ENCODE results near the gene AGMO. TPM values are rescaled to one million over a fixed set of nuclear protein-coding genes. Genes with fewer than 3 reads are reported as not detected.

AGMO gene
- total RNA-seq, 4 donors from 2014 or later: 0.11 to 0.55 TPM; not detected in 2

DNA sequence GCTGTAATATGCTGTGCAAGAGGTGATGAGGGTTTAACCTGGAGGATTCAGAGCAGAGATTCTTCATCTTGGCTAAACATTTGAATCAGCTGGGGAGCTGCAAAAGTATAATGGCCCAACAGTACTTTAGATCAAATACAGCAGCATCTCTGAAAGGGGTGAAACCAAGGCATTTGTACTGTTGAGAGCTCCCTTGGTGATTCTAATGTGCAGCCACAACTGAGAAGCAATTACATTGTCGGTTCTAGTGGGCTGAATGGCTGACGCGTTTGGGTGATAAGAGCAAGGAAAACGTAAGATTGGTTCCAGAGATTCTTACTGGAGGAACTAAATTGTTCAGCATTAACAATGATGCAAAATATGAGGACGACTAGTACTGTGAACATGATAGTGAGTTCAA, 269.7 kb downstream of the AGMO start:
- Histone ChIP-seq H3K4me3 (no peak overlapping the region), H3K27ac (no peak overlapping the region), H3K9me3 (no peaks in the 10 kb centered on the region), H3K27me3 (no peaks in the 10 kb centered on the region), H3K36me3 (no peaks in the 10 kb centered on the region), H3K4me1 (no peaks in the 10 kb centered on the region)
- DNase-seq: no peak
- ATAC-seq: no peak
- intact Hi-C loops (cut with DNase I; ENCODE audit: low total_unique reads) (no loop called here), in situ Hi-C loops (cut with MboI; ENCODE audit: low sequenced_read_pairs in 4 of 4) (no loop called here)
- no peak for TF ChIP-seq POLR2A (IDR thresholded peaks at IDR 0.05)
- TF ChIP-seq, protein P1, sequence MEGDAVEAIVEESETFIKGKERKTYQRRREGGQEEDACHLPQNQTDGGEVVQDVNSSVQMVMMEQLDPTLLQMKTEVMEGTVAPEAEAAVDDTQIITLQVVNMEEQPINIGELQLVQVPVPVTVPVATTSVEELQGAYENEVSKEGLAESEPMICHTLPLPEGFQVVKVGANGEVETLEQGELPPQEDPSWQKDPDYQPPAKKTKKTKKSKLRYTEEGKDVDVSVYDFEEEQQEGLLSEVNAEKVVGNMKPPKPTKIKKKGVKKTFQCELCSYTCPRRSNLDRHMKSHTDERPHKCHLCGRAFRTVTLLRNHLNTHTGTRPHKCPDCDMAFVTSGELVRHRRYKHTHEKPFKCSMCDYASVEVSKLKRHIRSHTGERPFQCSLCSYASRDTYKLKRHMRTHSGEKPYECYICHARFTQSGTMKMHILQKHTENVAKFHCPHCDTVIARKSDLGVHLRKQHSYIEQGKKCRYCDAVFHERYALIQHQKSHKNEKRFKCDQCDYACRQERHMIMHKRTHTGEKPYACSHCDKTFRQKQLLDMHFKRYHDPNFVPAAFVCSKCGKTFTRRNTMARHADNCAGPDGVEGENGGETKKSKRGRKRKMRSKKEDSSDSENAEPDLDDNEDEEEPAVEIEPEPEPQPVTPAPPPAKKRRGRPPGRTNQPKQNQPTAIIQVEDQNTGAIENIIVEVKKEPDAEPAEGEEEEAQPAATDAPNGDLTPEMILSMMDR (IDR thresholded peaks at IDR 0.05 in 4 of 5, conservative IDR thresholded peaks at IDR 0.05 in 1 of 5): no peak

DNA sequence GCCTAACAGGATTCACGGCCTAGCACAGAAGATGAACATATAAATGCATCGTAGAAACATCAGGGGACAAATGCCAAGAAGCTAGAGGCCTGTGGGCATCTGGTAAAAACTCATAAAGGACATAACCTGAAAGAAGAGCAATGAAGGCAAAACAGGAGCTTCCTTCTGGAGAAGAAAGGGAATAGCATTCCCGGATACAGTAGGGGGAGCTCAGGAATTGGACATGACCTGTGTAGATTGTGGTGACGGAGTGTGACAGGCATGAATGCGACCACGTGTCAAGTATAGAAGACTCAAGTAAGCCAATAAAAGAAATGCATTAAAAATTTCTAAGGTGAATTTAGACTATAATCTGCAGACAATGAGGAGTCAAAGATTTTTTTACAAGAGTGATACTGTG, 270.1 kb downstream of the AGMO start:
- DNase-seq (no peak), ATAC-seq (no peak)
- no peak overlapping the region for H3K4me3 ChIP-seq
- in situ Hi-C loops (cut with MboI; ENCODE audit: low sequenced_read_pairs in 4 of 4) (no loop called here), intact Hi-C loops (cut with DNase I; ENCODE audit: low total_unique reads) (no loop called here)
- no peaks in the 10 kb centered on the region for H3K36me3 ChIP-seq
- TF ChIP-seq, protein P1 (IDR thresholded peaks at IDR 0.05 in 4 of 5, conservative IDR thresholded peaks at IDR 0.05 in 1 of 5): no peak
- no peak for TF ChIP-seq POLR2A (IDR thresholded peaks at IDR 0.05)
- H3K27me3 ChIP-seq: no peaks in the 10 kb centered on the region
- H3K27ac ChIP-seq: no peak overlapping the region
- H3K9me3 ChIP-seq: no peaks in the 10 kb centered on the region
- no peaks in the 10 kb centered on the region for H3K4me1 ChIP-seq

DNA sequence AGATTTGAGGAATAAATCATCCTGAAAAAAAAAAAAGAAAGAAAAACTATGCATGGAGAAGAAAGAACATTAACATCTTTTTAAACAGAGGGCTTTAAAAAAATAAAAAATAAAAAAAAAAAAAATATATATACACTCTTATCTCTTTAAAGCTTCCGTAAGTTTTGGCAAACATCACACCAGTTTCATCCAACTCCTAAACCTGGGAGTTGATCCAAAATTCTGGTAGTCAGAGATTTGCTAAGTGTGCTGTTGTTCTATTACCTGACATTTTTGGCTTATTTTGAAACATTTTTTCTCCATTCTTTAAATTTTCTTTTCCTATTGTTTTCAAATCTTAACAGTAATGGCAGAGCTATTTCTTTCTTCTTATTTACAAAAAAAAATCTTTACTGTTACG, 273.1 kb downstream of the AGMO start:
- H3K27me3 ChIP-seq: no peaks in the 10 kb centered on the region
- in situ Hi-C loops (cut with MboI; ENCODE audit: low sequenced_read_pairs in 4 of 4) (no loop called here), intact Hi-C loops (cut with DNase I; ENCODE audit: low total_unique reads) (no loop called here)
- no peak overlapping the region for H3K27ac ChIP-seq
- no peaks in the 10 kb centered on the region for H3K4me1 ChIP-seq
- no peak for DNase-seq
- ATAC-seq: no peak
- H3K9me3 ChIP-seq: no peaks in the 10 kb centered on the region
- no peaks in the 10 kb centered on the region for H3K36me3 ChIP-seq
- TF ChIP-seq POLR2A (IDR thresholded peaks at IDR 0.05): no peak
- TF ChIP-seq, protein P1 (IDR thresholded peaks at IDR 0.05 in 4 of 5, conservative IDR thresholded peaks at IDR 0.05 in 1 of 5): no peak
- H3K4me3 ChIP-seq: no peak overlapping the region

DNA sequence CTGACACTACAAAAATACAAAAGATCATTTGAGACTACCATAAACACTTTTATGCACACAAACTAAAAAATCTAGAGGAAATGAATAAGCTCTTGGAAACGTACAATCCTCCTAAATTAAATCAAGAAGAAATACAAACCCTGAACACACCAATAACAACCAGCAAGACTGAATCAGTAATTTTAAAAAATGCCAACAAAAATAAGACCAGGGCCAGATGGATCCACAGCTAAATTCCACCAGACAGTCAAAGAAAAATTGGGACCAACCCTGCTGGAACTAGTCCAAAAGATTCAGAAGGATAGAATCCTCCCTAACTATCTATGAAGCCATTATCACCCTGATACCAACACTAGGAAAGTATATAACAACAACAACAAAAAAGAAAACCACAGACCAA, 277.4 kb downstream of the AGMO start:
- in situ Hi-C loops (cut with MboI; ENCODE audit: low sequenced_read_pairs in 4 of 4): no loop called here
- Histone ChIP-seq H3K4me1 (no peaks in the 10 kb centered on the region), H3K4me3 (no peak overlapping the region), H3K27me3 (no peaks in the 10 kb centered on the region), H3K27ac (no peak overlapping the region), H3K36me3 (no peaks in the 10 kb centered on the region), H3K9me3 (no peaks in the 10 kb centered on the region)
- ATAC-seq (no peak), DNase-seq (no peak)
- TF ChIP-seq, protein P1 (IDR thresholded peaks at IDR 0.05 in 4 of 5, conservative IDR thresholded peaks at IDR 0.05 in 1 of 5): no peak
- no peak for TF ChIP-seq POLR2A (IDR thresholded peaks at IDR 0.05)
- intact Hi-C loops (cut with DNase I; ENCODE audit: low total_unique reads): no loop called here

DNA sequence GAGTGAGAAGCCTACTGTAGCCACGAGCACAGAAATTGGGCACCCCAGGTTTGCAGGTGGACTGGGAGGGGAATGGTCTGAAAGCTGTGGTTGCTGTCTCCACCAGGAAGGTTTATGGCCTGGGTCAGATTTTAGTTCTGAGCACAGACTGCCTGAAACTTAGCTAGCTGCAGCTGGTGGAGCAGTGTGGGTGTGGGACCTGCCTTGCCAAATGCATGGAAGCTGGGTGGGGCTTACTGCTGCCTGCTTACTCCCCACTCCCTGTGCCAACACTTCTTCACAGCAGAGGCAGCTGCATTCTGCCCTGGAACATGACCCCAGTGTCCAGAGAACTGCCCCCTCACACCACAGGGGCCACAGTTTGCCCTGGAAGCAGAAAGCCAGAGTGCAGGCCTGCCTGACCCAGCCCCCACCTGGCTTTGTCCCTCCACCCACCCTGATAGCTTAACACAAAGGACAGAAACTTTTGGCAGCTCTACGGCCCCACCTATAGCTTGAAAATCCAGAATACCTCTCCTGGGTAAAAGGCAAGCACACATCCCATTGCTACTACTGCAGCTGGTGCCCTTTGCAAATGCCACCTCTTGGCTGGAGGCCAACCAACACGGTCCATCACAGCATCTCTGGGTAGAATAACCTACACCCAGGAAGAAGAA, 281.6 kb downstream of the AGMO start:
- in situ Hi-C loops (cut with MboI; ENCODE audit: low sequenced_read_pairs in 4 of 4) (no loop called here), intact Hi-C loops (cut with DNase I; ENCODE audit: low total_unique reads) (no loop called here)
- TF ChIP-seq, protein P1 (IDR thresholded peaks at IDR 0.05 in 4 of 5, conservative IDR thresholded peaks at IDR 0.05 in 1 of 5): no peak
- TF ChIP-seq POLR2A (IDR thresholded peaks at IDR 0.05): no peak
- Histone ChIP-seq H3K4me1 (no peaks in the 10 kb centered on the region), H3K9me3 (peaks cover 0 to 7% (median 0%) of the 10 kb centered on the region in 3 donors), H3K27me3 (no peaks in the 10 kb centered on the region), H3K27ac (no peak overlapping the region), H3K36me3 (no peaks in the 10 kb centered on the region), H3K4me3 (no peak overlapping the region)
- no peak for ATAC-seq
- no peak for DNase-seq
